ENCODE measurements around the gene SH3RF3.

SH3RF3 gene

DNA sequence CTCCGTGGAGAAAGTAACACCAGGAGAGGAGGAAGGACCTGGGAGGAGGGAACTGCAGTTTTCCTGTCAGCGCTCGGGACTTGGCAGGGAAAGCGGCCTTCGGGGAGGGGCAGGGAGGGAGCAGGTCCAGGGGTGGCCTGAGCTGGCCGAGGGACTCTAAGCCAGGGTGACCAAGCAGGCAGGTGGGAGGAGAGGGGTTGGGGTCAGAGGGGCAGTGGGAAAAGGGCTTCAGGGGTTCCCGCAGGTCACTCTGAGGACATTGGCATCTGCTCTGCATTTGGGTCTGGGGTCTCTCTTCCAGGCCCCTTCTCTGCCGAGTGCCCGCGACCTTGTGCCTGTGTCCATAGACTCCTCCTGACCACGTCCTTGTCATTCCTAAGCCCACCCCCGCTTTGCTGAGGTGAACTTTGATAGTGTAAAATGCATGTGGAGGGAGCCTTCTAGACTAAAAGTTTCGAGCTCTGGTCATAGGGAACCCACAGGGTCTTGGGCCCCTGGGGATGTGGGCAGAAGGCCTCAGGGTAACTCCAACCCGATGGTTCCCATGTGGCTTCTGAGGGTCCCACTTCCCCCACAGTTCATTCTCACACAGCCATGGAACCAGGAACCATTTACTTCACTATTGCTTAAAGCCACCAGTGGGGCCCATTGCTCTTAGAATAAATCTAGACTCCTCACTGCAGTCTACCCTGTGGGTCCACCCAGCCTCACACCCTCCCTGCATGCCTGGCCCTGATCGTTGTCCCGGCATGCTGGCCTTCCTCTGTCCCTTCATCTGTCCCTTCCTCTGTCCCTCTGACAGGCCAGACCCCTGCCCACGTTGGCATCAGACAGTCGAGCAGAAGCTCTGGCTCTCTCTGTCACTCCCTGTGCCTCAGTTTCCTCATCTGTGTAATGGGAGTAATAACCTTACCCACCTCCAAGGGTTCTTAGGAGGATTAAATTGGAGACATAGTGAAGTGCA is 255.6 kb downstream of the SH3RF3 start:
- no peak for DNase-seq

DNA sequence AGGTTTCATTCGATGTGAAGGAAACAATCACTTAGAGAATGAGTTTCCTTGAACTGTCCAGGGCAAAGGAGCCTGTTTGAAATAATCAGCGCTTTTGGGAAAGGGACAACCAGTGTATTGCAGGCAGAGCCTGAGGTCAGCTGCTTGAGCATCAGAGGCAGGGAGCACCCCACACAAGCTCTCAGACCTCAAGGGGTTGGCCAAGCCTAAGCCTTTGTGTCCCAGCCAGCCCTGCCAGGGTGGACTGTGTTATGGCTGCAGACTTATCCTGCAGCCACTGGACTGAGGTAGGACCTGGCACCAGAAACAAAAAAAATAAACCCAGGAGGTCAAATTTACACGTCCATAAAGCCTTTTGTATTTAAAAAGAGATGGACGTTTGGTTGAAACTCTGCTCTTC is 256.5 kb downstream of the SH3RF3 start:
- DNase-seq: no peak

DNA sequence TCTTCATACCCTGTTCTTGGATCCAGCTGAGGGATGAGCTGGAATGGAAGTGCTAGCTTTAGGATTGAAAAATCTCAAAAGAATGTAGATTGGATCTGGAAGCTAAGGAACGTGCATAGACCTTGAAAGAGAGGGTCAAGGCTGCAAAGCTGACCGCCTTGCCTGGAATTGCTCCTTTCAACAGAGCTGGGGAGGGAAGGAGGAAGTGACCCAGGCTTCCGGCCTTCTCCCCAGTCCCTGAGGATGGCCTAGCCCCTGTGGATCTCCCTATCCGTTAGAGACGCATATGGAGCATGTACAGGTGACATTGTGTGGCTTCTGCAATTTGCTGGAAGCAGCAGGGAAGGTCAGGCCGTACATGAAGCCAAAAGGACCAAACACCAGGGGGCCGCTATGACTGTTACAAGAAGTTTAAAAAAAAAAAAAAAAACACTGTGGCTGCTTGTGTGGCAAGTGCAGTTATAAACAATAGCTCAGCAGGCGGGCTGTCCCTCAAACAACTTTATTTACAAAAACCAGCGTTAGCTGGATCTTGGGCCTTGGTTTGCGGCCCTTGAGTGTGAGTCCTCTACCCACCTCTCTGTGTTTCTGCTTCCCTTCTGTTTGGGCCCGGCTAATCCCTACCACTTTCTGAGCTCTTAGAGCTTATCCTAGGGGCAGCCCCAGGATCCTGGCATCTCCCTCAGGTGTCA is 257.1 kb downstream of the SH3RF3 start:
- DNase-seq: no peak

DNA sequence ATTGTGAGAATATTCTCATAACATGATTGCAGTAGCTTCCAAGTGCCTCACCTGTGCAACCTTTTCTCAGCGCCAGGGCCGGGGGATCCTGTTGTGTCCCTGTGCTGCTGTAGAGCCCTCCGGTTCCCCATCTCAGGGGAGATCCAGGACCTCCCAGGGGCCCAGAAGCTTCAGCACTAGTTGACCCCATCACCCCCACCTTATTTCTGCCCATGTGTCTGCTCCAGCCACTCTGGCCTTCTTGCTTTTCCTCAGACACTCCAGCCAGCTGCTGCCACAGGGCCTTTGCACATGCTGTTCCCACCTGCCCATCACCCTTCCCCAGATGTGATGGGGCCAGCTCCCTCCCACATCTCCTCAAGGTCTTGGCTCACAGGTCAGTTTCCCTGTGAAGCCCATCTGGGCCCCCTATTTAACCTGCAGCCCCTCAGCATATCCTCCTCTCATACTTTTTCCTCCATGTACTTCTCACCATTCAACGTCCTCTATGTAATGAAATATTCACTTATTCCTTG is 258.3 kb downstream of the SH3RF3 start:
- no peak for DNase-seq

DNA sequence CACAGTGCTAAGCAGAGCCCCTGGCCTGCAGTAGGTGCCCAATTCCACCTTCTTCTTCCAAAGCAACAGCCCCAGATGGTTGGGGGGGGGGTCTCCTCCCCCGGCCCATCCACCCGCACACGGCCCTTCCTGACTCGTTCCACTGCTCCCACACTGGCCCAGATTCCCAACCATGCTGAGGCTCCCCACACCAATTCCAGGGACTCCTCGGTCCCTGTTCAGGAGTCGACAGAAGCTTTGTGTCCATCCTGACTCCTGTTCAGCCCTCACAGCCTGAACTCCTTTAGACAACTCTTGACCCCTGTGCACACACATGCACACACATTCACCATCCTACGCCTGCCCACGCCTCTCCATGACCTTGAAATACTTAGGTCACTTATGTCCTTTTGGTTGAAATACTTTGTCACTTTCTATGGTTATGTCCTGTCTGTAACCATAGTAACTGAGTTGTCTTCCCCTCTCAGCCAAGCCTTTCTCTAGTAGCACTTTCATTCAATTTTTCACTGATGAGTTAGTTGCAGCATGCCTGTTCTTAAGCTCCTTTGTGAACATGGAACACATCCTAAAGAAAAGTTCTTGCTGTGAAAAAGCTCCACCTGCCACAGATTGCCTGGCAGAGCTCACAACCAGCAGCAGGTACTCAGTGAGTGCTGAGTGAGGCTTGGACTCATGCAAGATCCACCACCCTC is 258.9 kb downstream of the SH3RF3 start:
- no peak for DNase-seq

DNA sequence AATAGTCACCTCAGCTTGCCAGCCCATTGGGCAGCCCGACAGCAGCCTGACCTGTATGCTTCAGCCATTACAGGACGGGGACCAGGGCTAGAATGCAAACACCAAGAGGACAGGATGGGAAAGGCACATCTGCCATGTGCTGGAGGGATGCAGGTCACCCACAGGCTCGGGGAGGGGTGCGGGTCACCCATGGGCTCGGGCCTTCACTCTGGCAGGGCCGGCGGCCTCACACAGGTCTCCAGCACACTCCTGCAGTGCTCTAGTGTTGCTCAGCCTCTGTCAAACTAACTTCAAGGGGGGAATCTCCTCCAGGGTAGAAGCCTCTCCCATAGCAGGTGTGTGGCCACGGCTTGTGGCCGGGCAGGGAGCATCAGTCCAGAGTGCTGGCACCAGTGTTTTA is 262.2 kb downstream of the SH3RF3 start:
- DNase-seq: no peak

DNA sequence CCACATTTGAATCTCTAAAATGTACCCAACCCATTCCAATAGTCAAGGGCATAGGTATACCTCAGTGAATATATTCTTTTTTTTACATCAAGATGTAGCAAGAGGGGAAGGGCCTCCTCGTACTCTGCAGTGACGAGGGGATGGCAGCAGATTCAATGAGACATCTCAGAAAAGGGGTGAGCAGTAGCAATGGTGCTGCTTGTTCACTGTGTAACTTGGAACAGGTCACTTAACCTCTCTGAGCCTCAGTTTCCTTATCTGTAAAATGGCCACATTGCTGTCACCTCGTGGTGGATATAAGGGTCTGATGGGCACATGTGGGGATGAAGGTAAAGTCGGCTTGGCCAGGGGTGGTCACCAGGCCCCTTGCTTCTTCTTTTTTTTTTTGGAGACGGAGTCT is 263.1 kb downstream of the SH3RF3 start:
- DNase-seq: no peak

DNA sequence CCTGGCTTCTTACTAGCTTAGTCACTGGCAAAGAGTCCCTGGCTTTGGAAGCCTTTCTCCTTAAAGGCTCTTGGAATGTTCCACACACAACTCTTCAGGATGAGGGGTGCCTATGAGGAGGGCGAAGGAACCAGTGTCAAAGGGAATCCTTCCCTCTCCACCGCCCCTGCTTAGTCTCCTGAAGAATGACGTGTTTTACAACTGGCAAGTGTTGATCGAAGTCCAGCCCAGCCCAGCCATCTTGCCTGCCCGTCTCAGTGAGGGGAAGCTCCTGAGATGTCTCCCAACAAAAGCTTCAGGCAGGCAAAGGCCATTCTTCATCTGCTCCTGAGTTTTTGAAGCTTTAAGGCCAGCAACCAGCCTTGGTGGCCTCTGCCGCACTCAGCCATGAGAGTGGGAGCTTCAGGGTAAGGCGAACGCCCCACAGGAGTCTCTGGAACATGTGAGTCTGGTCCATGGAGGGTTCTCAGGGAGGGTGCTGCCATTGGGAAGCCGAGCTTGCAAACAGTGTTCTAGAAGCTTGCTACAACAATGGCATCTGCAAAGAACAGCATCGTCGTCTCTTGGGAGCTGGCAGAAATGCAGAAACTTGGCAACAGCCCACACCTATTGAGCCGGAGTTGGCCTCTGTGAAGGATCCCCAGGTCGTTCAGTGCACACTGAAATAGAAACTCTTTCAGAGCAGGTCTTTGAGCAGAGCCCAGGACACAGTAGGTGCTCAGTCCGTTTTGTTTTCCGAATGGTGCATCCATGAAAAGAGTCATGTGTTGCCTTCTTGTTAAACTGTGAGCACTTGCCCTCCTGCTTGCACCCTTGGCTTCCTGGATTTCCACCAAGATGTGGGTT is 264.0 kb downstream of the SH3RF3 start:
- DNase-seq: no peak

DNA sequence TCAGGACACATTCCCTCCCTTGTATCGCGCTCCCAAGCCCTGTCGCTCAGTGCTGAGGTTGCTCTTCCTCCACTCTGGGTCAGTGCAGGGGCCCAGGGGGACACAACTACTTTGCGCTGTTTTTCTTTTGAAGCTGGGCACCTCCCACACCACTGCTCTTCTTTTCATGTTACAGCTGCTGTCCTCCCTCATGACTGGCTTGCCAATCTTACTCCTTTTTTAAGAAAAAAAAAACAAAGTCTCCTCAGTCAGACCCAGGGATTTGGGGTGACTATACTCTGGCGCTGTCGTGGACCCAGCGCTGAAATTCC is 264.6 kb downstream of the SH3RF3 start:
- no peak for DNase-seq

DNA sequence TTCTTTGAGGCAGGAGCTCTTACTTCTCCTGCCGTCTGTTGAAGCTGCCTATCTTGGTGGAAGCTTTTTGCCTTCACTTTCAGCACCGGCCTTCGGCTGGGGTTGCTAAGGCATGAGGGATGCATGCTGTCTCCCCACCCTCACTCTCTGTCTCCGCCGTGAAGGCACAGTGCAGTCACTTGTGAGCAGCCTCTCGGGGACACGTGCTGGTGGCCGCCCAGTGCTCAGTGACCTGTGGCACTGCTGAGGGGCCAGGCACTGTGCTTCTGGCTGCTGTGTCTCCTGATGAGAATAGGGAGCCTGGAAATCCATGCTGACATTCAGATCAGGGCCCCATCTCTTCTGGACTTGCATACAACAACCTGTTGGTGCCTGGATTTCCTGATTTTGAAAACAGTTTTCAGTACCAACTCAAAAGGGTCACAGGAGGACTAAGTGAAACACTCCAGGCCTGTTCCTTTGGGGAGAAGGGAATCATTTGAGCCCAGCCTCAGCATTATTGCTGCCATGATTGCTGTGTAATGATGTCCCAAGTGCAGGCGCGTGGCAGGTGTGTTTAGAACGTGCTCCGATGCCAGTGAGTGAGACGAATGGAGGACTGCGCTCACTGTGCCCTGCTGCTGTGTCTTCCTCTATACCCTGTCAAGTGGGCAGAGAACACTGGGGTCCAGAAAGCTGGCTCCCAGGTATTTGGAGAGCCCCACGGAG is 266.6 kb downstream of the SH3RF3 start:
- DNase-seq: no peak

DNA sequence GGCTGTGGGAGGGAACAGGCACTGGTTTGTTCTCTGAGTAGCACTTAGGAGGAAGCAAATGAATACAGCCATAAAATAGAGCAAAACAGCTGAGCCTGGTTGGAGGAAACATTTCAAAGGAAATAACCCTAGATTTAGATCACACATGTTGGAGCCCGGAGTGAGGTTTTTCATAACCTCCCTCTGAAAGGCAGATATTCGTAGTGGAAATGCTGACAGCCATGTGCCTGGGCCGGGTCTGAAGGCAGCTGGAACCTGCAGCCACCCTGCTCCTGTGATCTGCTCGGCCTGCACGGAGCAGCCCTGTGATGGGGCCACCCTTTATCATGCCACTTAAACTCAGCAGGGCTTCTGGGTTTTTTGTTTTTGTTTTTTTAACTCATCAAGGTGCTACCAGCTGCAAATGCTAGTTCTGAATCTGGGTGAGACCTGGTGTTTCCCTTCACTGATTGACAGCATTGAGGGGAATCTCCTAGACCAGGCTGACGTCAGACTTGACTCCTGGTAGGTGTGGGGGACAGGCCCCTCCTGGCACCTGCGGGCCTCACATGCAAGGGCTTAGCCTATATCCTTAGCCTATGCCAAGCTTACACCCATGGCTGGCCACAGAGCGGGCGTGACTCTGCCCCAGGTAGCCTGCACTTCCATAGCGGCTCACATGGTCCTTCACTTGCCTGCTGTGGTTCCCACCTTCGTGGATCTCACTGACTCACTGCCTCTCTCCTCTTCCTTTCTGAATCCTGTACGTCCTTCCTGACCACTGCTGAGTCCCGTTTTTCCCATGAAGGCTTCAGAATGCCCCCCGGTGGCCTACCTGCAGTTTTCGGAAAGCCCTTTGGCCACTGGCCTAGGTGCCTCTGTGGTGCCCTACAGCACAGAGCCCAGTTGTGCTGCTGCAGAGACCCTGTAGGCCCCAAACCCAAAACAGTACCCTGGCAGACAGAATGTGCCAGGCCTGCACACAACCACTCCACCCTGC is 267.5 kb downstream of the SH3RF3 start:
- DNase-seq: no peak

DNA sequence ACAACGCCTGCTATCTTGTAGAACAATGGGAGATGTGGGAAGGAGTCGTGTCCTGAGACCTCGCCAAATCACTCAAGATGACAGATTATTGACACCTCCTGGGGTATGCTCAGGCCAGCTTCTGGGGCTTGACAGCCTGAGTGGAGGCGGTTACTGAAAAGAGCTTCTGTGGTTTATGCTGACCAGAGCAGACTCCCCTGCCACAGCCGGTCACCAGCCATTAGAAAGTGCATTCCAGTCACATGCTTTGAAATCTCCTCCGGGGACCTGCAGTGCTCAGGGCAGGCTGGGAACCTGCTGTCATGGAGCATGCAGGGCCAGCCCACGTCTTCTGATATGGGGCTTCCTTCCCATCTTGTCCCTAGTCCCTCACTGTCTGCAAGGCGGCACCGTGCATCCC is 268.9 kb downstream of the SH3RF3 start:
- DNase-seq: no peak

DNA sequence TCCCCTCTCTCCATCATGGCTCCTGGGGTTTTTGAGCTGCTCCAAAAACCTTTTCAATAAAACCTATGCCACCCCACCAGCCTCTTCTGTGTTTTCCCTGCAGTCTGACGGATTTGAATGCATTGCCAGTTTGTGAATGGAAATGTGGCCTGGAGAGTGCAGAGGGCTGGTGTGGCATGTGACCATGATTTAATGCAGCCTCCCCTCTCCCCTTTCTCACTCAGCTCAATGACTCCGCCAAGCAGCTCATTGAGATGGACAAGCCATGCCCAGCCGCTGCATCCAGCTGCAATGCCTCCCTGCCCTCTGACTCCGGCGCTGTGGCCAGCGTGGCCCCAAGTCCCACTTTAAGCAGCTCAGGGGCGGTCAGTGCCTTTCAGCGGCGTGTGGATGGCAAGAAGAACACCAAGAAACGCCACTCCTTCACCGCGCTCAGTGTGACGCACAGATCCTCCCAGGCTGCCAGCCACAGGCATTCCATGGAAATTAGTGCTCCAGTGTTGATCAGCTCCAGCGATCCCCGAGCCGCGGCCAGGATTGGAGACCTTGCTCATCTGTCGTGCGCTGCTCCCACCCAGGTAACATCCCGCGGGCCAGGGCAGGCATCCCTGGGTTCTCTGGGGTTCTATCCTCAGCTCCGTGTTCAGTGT is 269.5 kb downstream of the SH3RF3 start:
- DNase-seq: no peak

DNA sequence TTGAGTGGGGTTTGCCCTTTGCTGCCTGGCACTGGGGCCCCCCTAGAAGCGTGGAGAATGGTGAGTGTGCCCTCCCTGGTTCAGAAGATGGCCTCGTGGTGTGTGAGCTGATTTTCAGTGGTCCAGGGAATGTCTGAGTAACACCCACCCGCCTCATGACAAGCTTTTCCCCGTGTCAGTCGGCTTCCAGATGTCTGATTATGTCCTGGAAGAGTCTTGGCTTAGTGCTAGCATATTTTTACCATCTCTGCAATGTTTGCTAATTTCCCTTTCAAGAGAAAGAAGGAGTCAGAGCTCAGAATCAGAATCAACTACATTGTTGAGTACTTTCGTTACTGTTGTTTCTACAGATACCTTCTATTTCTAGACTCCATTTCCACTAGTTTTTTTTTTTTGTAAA is 270.1 kb downstream of the SH3RF3 start:
- DNase-seq: no peak

DNA sequence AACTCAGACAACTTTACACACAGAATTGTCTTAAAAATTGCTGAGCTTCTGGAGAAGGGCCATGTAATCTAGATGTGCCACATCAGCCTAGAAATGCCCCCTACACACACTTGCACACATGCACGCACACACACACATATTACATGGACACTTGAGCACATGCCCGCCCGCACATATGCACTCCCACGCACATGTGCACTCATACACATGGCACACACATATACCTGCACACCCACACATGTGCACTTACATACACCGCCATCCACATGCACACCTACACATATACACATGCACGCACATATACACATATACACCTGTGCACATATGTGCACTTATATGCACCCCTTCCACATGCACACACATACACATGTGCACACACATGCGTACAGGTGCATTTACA is 271.1 kb downstream of the SH3RF3 start:
- no peak for DNase-seq

DNA sequence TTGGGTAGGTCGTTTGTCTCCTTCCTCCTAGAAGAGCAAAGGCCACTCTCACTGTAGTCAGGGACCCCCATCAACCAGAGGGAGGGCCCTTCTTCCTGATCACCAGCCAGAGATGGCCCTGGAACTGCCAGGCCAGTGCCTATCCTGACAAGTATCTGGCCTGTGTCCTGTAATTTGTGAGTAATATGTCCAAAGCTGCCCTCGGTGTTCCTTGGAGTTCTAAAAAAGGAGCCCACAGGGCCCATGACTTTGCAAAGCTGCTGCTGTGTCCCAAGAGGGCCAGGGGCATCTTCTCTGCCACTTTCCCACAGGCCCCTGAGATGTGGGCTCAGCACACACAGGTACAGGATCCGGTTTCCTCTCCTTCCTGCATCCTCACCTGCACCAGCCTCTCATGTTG is 272.4 kb downstream of the SH3RF3 start:
- DNase-seq: no peak

DNA sequence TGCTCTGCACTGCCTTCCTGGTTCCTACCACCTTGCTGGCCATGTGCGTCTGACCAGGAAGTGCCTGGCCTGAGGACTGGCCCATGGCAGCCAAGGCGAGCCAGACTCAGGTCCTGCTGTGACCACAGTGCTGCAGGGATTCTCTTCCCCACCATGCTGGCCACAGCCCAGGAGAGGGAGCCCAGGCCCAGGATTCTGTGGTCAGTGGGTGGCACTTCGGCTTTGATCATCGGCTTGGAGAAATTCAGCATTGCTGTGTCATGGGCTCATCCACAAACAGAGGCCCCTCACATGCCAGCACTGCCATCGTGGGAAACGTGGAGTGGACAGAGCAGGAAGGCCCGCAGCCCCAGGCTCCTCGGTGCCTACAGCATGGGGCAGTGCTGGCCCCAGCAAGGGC is 273.2 kb downstream of the SH3RF3 start:
- no peak for DNase-seq

DNA sequence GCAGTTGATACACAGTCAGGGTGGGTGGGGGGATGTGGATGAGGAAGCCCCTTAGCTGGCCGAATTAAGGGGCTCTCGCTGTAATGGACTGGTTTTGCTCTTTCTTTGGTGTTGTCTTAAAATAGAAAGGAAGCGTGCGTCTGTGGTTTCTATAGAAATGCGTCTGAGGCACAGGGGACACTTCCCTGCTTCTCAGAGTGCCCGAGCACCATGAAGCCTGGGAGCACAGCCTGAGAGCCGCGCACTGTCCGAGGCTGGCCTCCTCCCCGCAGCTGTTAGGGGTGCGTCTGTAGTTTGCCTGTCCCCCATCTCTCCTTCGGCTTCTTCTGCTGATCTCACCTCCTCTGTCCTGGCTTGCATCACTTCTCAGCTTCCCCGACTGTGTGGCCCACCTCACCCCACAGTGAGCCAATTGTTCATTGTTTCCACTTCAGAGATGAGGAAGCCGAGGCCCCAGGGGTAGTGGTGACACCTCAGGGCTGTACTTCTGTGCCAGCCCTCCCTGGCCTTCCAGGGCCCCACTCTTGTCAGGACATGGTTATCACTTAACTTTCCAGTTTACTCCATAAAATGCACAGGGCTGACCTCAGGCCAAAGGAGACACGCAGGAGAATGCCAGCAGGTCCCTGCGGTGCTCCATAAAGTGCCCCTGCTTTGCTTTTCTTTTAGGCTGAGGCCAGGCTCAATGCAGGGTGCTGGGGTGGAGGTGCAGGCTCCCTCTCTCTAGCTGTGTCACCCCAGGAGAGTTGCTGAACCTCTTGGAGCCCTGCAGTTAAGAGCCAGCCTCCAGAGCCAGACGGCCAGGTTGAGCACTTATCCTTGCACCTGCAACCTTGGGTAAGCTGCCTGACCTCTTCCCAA is 274.2 kb downstream of the SH3RF3 start:
- DNase-seq: no peak

DNA sequence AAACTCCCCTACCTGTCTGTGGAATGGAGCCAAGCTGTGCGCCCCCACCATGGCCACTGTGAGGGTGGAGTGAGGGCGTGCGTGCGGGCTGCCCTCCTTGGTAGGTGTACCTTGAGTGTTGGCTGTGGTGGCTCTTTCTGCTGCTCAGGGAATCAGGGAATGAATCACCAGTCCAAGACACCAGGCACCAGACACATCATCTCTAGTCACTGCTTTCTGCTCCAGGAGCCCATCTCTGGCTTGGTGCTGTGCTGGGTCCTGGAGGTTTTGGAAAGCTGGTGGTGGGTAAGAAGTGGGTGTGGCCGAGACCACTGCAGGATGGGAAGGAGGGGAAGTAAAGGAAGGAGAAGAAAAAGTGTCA is 274.8 kb downstream of the SH3RF3 start:
- DNase-seq: no peak
